DMS 273 treated with DMSO at 0.1 percent for 48 hours (cell line): ENCODE measurements around the gene ADI1.

ENCODE experiments used
- DNase-seq: peaks from one replicate; lab custom pipeline; 2025; lab: John Stamatoyannopoulos, UW

Gene ADI1

DNA sequence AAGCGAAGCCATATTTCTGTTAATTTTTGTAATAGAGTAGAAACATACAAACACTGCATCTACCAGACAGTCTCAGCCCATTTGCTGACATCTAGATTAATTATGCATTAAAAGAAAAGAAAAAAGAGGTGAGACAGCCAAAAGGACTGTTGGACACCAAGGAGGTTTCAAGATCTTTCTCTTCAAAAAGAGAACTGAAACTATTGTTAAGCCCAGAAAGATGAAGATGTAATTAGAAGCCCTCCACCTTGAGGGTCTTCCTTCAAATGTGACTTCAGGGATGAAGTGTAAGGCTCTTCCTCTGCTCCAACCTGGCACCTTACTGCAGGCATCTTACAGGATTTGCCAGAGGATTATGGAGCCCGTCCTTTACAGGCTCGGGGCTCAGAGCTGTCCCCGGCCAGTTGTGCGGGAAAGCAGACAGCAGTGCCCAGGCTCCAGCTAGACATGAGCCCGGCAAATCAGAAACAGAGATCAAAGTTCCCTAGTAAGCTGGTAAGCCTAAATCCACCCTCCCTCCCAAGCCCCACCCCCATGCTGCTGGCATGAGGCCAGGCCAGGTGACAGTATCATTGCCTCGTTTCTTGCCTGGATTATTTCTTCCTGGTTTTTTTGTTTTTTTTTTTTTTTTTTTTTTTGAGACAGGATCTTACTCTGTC, 38.9 kb downstream of the ADI1 start:
- DNase-seq: no peak

DNA sequence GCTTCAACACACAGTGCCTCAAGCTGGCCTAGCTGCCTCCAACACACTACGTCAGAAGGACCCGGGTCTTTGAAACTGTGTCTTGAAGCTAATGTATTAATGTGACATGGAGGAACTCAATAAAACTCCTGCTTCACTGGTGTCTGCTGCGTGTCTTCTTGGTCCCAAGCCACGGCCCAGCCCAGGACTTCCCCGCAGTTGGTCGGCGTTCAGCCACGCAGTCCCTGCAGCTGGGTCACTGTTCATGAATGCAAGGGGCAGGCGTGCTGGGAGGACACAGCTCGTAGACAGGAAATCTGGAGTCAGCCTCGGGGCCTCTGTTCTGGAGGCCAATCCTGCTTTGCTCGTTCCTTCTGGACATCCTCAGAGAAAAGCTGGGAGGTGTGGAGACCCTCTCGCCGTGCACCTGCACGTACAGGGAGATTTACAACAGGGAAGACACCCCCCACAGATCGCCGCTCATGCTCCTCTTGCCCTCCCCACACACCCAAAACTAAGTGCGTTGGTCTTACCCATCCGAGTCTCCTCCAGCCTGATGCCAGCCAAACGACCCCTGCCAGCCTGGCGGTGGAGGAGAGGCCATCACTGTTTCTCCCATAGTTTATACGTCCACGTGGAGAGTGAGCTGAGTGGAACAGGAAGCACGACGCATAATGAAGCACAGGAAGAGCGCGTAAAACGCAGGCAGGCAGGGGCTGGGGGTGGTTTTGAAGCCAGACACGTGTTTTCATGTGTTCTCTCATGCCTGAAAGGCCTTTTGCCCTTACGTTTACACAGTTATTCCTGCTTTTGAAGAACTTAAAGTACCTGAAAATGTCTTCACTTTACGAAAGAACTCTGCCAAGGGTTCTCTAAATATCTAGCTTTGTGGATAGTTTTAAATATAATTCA, 39.7 kb downstream of the ADI1 start:
- DNase-seq: no peak

DNA sequence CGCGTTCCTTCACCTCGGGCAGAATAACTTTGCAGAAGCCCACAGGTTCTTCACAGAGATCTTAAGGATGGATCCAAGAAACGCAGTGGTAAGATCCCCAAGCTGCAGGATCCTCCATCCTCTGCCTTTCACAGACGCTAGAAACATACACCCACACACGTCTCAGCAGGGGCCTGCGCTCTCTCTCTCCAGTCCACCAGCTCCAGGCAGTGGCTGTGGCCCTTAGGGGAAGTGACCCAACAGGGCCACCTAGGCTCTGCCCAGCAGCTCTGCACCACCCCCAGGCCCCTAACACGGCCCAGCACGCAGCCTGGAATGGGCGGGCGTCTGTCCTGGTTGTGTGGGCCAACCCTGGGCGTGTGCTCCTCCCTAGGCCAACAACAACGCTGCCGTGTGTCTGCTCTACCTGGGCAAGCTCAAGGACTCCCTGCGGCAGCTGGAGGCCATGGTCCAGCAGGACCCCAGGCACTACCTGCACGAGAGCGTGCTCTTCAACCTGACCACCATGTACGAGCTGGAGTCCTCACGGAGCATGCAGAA, 40.4 kb downstream of the ADI1 start:
- no peak for DNase-seq

DNA sequence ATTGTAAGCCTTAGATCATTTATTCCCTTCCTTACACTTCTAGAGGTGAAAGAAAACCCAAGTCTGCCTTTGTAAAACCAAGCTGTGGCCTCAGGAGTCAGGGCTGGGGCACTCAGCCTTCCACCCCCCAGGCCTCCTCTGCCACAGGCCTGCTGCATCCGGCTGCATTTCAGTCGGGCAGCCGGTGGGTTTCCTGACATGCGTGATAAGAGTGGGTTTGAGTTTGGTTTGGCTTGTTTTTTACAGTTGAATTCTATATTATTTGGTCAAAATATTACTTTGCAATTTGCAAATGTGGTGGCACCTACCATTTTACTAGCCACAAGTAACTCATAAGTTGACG, 42.4 kb downstream of the ADI1 start:
- no peak for DNase-seq

DNA sequence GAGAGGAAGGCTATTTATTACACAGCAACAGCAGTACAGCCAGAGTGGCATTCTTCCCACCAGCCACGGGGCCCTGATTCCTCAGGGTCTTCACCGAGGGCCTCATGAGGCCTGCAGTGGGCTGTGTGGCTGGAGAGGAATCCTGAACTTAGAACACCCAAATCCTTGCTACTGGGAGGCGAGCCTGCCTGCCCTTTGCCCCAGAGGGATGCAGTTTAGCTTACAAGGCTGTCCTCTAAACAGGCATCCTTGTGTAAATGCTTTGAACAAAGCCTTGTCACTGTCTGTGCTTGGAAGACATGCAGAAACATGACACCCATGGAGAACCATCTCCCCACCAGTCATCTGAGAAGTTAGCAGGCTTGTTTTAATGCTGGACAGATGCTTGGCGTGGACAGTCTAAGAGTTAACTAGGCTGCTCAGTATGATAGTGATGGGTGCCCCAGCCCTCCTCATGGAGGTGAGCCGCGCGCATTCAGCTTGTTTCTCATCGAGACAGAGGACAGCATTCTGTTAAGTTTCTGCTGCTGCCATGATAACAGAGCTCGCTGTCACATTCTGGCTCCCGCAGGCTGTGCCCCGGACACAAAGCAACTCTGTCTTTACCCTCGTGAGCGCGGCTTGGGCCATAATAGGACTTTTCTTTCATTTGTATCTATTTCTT, 42.9 kb downstream of the ADI1 start:
- no peak for DNase-seq

DNA sequence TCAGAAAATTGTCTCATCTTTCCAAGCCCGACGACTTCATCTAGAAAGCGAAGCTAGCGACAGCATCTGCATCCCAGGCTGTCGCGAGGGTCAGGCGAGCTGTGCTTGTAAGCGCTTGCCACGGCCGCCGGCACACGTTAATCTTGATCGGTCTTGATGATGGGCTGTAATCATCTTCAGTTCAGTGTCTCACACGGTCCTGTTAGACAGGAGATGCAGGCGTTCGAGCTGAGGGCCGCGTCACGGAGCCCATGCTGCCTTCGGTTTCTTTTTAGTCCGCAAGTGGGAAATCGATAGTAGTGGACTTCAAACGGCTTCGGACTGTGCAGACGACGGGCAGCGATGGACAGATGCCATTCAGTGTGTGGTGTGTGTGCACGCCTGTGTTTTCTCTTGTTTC, 43.6 kb downstream of the ADI1 start:
- no peak for DNase-seq

DNA sequence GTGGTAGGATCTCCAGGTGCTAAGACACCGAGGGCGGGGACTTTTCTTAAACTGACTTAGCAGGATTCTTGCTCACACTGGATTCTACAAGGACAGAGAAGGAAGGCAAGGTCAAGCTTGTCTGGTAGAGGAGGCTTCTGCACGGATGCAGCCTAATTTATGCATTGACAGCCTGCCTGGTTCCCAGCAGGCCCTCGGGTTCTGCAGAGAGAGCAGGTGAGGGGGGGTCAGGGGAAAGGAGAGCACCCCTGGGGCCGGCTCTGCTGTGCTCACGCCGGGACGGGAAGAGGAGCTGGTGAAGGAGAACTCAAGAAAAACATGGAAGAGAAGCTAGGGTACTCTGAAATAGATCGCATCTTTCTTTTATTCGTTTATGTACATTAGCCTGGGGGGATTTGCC, 46.4 kb downstream of the ADI1 start:
- DNase-seq: no peak

DNA sequence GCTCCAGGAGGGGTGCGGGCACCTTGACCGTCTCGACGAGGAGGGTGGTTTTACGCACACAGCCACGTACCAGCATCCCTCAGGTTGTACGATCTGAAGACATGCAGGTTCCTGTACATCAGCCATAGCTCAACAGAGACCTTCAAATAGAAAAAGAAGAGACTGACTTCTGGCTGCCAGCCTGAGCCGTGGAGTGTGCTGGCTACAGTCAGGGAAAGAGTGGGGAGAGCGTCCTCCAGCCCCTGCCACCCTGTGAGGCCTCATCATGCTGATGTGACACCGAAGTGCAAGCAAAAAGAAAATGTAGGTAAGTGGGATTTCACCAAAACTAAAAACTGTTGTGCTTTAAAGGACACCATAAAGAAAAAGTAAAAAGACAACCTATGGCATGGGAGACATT, 47.0 kb downstream of the ADI1 start:
- DNase-seq: no peak

DNA sequence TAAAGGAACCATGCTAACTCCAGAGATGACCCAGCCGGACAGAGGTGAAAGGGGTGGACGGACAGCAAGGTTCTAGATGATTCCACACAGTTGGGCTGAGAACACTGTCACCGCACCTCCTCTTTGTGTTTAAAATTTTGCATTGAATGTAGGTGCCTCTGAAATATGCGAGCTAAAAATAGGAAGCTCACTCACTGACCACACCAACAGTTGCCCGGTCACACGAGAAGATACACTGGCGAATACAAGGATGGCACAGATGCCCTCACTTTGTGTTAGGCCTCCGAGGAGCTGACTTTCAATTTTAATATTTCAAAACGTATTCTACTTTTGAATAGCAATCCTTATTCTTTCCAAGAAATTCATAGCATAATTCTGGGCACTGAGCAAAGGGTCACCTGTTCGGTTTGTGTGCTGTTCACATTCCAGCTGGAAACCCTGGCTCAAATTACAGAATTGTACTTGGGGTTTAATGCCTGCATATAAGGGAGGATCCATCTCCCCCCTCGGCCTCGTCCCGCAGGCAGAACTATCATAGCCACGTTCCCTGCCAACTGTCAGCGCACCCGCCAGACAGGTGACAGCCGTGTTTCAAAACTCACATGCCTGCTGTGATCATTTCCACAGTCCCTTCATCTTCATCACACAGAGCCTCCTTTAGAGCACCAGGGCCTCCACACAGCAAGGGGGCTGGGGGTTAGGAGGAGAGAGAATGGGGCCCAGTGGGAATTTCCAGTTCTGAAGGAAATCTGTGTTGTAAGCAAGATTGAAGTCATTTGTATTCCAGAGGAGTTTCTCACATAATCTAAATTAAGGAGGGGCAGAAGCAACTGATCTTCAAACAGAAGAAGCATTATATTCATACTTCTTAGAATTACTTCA, 48.2 kb downstream of the ADI1 start:
- DNase-seq: no peak

DNA sequence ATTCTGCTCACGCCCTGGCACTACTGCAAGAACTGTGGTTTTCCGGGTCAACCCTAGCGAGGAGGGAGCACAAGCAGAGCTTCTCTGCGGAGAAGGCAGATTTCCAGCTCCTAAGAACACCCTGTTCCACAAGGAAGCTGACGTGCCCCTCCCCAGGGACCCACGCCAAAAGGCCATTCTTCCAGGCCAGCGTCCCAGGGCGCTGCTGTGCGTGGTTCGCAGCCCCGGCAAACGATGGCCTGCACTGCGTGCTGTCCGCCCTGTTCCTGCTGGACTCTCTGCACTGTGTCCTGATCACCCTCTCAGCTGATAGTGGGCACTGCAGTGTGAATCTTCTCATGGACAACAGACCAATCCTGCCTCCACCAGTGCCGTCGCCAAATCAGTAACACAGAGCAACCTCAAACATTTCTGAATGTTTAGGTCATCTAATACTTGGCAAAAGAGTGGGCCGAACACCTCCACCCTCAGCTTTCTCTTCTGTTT, 49.1 kb downstream of the ADI1 start:
- no peak for DNase-seq

DNA sequence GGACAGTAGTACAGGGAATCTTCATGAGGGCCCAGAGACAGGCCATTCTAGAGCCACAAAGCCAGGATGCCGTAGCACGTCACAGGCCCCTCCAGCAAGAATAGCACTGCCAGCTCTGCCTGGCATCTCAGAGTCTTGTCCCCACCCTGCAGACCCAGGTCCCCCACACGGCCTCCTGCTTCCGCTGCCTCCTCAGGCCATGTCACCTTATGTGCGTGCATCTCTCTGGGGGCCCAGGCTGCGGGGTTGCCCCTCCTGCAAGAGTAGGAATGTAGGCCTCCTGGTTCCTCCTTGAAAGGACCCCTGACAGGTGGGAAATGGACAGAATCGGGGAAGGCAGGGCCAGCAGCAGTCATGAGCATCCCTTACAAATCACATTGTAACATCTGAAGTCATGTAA, 49.8 kb downstream of the ADI1 start:
- DNase-seq: no peak

DNA sequence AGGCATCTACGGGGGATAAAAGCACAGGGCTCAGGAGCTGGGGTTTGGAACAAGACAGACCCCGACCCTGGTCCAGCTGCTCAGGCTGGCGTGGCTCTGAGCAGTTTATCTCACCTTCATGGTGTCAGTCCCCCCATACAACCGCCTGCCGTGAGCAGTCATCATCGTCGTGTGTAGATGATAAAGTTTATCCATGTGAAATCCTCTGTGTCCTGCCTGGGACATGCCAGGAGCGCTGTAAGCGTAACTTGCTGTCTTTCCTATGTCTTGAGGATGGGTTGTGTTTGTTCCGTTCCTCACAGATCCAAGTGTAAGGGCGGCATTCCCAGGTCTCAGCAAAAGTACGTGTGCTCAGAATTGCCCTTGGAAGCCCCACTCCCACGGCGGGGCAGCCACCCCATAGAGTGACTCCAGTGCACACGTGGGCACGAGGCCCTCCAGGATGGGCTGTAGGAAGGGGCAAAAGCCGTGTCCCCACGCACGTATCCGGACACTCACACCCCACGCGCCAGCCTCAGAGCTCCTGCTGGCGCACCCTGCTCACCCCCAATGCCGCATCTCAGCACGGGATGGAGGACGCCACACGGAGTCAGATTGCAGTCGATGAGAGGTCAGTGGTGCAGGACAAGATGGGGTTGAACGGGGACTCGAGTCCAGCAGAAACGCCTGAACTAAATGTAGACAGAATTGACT, 50.9 kb downstream of the ADI1 start:
- no peak for DNase-seq

DNA sequence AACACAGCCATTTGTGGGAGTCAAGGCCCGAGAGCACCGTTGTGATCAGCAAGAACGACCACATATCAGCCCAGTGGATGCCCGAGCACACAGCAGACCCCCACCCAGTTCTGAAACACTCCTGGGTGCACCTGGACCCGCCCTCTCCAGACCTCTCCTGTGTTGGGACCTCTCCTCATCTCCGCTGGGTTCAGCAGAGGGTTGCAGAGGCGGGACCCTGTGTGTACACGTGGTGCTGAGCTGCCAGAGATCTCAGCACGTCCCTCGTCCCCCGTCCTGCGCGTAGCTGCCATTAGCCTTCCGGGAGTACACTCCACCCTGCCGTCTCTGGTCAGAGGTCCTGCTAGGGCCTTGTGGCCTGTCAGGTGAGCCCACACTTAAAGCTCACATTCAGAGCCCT, 51.7 kb downstream of the ADI1 start:
- no peak for DNase-seq

DNA sequence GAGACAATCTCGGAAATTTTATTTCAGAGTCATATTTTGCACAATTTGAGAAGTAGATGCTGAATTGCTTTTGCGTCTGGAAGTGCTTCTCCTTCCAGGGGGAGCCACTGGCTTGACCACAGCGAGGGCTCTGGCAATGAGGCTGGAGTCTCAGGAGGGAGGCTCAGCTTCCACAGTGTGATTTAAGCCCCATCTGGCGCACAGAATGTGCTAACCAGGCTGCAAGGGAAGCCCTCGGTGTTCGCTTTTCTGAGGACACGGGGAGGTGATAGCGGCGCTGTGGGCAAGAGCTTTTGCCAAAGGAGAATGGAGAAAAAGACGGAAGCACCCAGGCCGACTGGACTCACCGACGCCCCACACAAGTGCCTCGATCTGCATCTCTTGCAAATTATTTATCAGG, 52.4 kb downstream of the ADI1 start:
- DNase-seq: no peak

DNA sequence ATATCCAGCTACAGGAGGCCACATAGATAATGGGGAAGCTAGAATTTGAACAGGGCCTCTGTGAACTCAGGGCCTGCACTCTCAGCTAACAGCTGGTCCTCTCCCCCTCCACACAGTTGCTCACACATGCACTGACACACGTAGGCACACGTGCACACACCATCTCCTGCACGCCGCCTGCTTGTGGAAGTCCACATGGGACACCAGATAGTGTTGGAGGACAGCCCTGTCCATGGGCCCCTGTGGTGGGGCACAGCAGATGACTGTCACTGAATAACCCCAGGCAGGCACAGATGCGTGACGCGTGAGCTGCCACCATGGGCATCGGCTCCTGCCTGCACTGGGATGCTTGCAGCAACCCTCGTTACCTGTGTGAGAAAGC, 52.9 kb downstream of the ADI1 start:
- no peak for DNase-seq

DNA sequence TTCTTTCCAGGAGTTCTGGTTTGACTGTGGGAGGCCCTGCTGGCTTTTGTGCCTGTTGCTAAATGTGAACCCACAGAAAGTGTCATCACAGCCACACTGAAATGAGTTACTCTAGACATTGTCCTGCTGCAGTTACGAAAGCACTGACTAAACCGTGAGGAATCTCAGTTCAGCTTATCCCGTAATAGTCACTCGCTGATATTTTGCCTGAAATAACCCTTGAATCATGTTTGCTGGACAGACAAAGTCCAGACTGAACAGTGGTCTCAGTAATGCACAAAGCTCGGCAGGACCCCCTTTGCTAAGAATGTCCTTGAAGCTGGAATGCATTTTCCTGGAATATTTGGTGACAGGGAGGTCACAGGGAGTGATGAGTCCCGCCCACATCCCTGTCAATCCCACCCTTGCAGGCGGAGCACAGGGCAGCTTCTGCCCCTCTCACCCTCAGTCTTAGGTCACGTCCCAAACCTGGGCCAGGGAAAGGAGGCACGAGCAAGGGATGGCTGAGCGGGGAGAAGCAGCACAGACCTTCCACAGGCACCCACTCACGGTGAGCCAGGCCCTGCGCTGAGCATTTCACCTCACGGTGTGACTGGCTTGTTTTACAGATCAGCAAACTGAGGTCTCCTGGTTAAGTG, 53.4 kb downstream of the ADI1 start:
- DNase-seq: no peak

DNA sequence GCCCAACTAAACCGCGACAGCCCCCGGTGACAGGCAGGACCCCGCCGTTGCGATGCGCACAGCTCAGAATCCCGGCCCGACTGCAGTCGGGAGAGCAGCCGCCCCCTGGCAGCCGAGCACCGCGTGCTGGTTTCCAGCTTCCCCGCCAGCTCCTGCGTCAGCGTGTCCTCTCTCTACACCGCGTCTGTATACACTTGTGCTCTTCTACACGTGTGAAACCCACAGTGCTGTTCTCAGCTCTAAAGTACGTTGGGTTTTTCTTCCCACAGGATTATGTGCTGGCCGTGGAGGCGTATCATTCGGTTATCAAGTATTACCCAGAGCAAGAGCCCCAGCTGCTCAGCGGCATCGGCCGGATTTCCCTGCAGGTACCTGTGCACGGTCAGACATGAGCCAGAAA, 54.0 kb downstream of the ADI1 start:
- no peak for DNase-seq

DNA sequence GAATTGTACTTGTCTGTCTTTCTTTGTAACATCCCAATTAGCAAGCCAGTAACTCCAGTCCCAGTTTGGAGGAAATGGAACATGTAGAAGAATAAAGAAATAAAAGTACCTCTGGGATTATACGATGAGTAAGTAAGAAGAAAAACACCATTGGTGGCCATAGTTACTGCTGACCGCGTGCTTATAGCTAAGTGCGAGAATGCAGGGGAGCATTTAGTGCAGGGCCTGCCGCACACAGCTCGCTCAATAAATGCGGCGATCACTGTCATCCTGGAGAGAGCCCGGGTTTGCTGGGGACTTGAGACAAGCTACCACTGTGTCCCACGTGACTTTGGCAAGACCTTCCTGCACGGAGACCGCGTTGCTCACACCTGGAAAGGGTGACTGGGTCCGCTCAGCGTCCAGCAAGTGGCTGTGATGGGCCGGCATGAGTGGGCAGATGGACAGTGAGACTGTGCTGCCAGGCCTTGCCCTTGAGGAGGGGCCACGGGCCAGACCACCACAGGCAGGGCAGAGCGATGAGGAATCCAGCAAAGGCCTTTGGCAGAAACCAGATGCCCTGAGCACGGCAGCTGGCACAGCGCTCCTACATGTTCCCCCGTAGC, 54.8 kb downstream of the ADI1 start:
- no peak for DNase-seq

DNA sequence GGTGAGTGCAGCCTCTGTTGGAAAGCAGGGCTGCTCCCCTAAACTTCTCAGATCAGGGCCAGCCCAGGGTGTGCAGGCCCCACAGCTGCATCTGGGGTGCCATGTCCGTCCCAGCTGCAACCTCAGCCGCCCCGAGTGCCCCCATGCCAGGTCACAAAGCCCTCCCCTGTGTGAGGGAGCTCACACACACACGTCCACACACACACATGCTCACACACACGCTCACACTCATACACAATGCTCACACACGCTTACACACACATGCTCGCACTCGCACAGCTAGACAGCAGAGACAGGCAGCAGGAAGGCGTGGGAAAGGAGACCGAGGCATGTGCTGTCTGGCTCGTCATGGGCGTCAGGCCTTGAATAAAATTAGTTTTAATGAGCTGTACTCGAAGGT, 55.4 kb downstream of the ADI1 start:
- no peak for DNase-seq

DNA sequence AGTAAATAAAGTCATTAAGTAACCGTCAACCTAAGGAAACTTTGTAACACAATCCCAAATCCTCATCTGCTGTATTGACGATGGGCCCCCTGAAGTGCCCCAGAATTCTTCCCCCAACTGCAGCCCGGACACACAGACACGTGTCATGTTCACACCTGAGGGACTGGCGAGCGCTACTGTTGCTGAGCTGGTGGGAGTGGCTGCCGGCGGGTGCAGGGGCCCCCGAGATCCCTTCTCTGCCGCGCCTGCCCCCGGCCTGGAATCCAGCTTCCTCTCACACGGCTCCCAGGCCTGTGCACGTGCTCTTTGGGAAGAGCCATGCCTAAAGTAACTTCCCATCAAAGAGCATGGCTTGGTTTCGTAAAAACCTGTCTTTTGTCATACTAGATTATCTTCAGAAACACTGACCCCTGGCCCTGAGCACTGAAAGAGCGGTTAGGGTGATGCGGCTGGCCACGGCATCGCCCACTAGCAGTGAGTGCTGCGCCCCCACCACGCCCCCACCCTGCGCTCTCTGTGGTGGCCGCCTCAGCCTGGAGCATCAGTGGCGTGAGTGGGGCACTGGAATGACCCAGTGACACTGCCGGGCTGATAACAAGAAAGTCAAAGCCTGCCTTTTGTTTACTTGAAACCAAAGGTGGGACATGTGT, 56.0 kb downstream of the ADI1 start:
- no peak for DNase-seq
